Frontal cortex (tissue), 4 donors: ENCODE measurements around the gene CELSR2. TPM values are rescaled to one million over a fixed set of nuclear protein-coding genes. Genes with fewer than 3 reads are reported as not detected.

Experiments used
- DNase-seq, 2 donors: peaks; one replicate each; pipeline ENCODE4 v3.0.0; 2012; ENCODE audit warnings: low spot score in 2 of 2
- FAIRE-seq: peaks from 2 replicates; lab custom pipeline; 2012; peaks lifted over from hg19 to GRCh38; lab: Jason Lieb, UNC
- total RNA-seq: library from RNA; depleted of rRNA; stranded (reverse); fragments of >200 nt; gene quantifications from one replicate; pipeline ENCODE4 v1.2.3, GENCODE V29; 2014
- donor health status: control.
- donor health status: control.
- donor health status: control.

Gene CELSR2
- total RNA-seq, 1 donor from 2014 or later, result 27.3 TPM

DNA sequence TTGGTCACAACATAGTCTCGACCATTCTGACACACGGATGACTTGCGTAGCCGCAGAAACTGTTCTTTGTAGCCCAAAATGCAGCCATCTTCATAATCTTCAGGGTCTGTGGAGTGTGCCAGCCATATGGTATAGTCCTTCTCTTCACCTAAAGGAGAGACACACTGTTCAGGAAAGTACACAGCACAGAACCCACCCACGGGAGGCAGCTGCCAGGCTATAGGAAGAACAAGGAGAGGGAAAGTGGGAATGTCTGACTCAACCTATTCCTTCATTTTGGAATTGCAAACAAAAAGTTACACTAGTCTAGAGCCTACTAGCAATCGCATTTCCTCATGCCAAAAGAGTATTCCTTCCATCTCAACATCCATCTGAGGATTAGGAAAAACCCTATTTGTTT lies 73.6 kb downstream of the CELSR2 start:
- no peak for FAIRE-seq
- no peak for DNase-seq

Other genes with a start within 250 kb of the CELSR2 start
- gene WDR47, start 207.4 kb upstream of the CELSR2 start, total RNA-seq, result 277 TPM
- gene TAF13, start 173.5 kb upstream of the CELSR2 start, total RNA-seq, result 74.6 TPM
- 44.4 TPM for gene TMEM167B, start 158.8 kb upstream of the CELSR2 start, total RNA-seq
- gene ELAPOR1, start 135.4 kb upstream of the CELSR2 start, total RNA-seq, result 15.9 TPM
- gene SARS1, start 35.6 kb upstream of the CELSR2 start, total RNA-seq, result 162 TPM
- 7.7 TPM for gene PSRC1, start 33.6 kb downstream of the CELSR2 start, total RNA-seq
- not detected for gene MYBPHL, start 57.5 kb downstream of the CELSR2 start, total RNA-seq
- 42.8 TPM for gene SORT1, start 148.4 kb downstream of the CELSR2 start, total RNA-seq
- gene PSMA5, start 176.9 kb downstream of the CELSR2 start, total RNA-seq, result 35.1 TPM
- gene SYPL2, start 217.0 kb downstream of the CELSR2 start, total RNA-seq, result not detected
- gene ATXN7L2, start 234.4 kb downstream of the CELSR2 start, total RNA-seq, result 4.9 TPM
- 4.9 TPM for gene CYB561D1, start 244.6 kb downstream of the CELSR2 start, total RNA-seq